CD4-positive, alpha-beta T cell treated with Interleukin-2 at 100 ng/mL for 4 hours (primary cell): ENCODE measurements around the gene F2RL3.

ENCODE experiments used
- DNase-seq: peaks from one replicate; pipeline ENCODE4 v3.0.0-alpha.2; 2020; ENCODE audit warnings: low spot score

The F2RL3 gene

DNA sequence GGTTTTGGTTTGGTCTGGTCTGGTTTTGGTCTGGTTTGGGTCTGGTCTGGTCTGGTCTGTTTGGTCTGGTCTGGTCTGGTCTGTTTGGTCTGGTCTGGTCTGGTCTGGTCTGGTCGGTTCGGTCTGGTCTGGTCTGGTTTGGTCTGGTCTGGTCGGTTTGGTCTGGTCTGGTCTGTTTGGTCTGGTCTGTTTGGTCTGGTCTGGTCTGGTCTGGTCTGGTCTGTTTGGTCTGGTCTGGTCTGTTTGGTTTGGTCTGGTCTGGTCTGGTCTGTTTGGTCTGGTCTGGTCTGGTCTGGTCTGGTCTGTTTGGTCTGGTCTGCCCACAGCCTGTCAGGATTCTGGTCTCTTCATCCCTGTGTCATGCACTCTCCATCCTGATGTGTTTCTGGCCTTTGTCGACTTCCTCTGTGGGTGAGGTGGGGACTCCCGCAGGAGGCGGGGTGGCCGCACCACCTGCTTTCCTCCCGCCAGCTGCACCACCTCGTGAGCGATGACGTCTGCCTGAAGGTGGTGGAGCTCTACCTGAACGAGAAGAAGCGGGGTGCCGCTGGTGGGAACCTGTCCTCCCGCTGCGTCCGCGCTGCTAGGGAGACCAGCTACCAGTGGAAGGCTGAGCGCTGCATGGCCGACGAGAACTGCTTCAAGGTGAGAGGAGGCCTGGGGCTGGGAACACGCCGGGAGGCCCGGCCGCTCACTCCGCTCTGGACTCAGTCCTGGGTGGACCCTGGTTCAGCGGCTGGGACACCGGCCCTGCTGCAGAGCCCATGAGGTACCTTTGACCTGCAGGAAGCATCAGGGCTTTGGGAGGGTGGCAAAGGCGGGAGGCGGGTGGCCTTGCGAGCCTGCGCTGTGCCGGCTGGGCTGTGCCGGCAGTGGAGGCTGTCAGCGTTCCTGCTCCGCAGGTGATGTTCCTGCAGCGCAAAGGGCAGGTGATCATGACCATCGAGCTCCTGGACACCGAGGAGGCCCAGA lies 12.9 kb upstream of the F2RL3 start:
- DNase-seq = no peak

DNA sequence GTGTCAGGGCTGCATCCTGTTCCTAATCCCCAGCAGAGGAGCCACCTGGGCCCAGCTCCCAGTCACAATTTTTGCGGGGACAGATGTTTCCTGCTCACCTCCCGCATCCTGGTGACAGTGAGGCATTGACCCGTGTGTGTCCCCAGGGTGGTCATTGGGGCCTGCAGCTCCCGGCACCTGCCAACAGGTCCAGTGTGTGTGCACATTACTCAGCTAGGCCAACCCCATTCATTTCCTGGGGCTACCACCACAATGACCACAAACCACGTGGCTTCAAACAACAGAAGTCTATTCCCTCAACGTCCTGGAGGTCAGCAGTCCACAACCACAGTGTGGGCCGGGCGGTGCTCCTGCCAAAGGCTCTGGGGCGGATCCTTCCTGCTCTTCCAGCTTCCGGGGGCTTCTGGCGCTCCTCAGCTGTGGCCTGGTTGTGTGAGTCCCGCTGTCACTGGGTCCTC lies 11.9 kb upstream of the F2RL3 start:
- DNase-seq = no peak

DNA sequence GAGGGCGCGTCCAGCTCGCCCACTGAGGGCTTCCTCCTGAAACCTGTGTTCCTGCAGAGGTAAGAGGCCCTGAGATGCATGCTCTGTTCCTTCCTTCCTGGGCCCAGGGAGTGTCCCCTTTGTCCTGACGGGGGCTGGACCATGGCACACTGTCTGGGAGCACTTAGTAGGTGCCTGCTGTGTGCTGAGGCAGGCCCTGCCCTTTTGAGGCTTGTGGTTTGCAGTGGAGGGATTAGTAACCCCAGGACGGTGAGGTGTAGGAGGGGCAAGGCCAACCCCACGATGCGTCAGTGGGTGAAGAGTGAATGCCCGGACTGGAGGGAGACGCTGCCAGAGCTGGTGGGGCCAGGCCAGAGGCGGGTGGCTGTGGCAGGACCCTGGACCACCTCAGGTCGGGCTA lies 11.2 kb upstream of the F2RL3 start:
- no peak for DNase-seq

DNA sequence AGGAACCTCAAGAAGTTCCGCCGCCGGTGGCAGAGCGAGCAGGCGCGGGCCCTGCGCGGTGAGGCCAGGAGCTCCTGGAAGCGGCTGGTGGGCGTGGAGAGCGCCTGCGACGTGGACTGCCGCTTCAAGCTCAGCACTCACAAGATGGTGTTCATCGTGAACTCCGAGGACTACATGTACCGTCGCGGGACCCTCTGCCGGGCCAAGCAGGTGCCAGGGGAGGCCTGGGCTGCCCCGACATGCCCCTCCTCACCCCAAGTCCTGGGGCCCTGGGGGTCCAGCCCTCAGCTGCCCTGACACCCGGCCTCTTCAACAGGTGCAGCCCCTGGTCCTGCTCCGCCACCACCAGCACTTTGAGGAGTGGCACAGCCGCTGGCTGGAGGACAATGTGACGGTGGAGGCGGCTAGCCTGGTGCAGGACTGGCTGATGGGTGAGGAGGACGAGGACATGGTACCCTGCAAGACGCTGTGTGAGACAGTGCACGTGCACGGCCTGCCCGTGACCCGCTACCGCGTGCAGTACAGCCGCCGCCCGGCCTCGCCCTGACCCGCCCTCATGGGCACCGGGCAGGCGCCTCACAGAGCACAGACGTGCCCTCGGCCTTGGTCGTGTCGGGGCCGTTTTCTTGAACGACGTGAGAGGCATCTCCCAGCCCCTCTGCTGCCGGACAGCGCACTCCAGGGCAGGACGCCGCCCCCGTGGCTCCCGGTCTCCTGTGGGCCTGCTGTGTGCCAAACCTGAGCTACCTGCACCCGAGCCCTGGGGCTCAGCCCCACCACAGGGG lies 10.4 kb upstream of the F2RL3 start:
- no peak for DNase-seq

DNA sequence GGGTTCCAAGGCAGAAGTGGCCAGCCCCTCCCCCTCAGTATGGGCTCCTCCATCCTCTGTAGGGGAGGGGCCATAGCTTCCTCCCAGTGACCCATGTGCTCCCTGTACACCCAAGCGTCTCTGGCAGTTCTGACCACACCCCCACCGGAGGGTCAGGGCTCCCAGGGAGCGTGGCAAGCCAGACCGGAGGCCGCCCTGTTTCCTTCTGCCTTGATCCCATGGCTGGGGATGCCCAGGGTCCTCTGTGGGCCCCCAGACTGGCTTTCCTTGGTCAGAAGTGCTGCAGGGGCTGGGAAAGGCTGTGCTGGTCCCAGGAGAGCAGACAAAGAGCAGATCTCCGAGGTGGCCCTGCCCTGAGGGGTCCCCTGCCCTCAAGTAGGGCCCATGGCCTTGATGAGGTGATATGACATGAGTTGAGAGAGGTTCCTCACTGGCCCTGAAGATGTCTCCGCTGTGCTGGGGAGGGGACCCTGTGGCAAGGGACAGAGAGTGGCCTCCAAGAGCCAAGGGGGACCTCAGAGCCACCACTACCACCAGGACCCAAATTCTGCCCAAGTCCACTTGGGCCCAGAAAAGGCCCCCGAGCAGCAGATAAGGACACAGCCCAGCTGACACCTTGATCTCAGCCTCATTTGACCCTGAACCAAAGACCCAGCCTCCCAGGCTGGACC lies 7.8 kb upstream of the F2RL3 start:
- no peak for DNase-seq

DNA sequence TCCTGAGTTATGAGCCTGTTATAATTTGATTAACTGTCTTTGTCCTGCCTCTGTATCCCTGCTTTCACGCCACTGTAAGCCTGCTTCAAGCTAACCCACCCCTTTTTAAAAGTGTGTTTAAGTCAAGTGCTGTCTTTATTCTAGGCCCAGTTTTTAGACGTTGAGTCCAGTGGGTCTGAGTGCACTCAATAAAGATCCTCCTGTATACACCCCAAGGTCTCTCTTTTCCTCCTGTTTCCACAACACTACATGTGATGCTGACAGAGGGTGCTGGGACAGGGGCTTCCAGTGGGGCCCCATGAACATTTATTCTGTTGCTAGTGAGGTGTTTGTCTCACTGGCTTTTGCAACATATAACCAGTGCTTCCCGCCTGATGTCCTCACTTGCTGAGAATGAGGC lies 6.7 kb upstream of the F2RL3 start:
- no peak for DNase-seq

DNA sequence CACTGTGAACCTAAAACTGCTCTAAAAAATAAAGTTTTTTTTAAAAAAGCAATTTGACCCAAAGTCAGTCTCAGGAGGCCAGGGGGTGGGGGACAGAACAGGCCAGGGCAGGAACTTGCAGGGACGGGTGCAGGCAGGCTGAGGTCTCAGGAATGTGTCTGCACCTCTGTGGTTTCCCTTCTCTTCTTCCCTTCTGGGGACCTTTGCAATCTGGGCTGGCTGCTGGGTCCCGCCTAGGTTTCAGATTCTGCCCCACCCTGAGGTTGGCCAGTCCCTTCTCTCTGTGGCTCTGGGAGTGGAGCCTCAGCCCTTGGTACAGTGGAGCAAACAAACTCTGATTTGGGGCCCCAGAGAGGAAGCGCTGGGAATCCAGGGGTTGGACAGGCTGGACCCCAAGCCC lies 5.3 kb upstream of the F2RL3 start:
- no peak for DNase-seq

DNA sequence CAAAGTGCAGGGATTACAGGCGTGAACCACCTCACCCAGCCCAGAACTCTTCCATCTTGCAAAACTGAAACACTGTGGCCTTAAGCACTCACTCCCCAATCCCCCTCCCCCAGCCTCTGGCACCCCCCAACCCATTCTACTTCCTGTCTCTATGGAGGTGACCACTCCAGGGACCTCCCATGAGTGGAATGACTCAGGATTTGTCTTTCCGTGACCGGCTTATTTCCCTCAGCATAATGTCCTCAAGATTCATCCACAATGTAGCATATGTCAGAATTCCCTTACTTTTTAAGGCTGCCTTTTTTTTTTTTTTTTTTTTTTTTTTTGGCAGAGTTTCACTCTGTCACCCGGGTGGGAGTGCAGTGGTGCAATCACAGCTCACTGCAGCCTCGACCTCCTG lies 3.6 kb upstream of the F2RL3 start:
- no peak for DNase-seq

DNA sequence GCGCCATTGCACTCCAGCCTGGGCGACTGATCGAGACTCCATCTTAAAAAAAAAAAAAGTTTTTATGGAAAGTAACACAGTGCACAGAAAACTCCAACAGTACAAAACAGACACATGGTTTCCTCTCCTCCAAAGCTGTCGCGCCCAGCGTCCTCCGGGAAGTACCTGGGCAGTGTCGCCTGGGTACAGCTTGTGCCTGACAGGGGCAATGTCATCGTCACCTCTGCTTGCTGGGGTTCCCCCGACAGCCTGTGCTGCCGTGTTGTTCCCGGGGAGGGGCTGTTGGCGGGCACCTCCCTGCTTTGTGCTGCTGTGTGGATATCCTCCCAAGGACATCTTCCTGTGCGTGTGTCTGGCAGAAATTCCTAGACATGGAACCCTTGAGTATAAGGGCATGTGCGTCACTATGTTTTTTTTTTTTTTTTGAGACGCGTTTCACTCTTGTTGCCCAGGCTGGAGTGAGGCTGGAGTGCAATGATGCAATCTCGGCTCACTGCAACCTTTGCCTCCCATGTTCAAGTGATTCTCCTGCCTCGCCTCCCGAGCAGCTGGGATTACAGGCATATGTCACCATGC lies 2.4 kb upstream of the F2RL3 start:
- no peak for DNase-seq

DNA sequence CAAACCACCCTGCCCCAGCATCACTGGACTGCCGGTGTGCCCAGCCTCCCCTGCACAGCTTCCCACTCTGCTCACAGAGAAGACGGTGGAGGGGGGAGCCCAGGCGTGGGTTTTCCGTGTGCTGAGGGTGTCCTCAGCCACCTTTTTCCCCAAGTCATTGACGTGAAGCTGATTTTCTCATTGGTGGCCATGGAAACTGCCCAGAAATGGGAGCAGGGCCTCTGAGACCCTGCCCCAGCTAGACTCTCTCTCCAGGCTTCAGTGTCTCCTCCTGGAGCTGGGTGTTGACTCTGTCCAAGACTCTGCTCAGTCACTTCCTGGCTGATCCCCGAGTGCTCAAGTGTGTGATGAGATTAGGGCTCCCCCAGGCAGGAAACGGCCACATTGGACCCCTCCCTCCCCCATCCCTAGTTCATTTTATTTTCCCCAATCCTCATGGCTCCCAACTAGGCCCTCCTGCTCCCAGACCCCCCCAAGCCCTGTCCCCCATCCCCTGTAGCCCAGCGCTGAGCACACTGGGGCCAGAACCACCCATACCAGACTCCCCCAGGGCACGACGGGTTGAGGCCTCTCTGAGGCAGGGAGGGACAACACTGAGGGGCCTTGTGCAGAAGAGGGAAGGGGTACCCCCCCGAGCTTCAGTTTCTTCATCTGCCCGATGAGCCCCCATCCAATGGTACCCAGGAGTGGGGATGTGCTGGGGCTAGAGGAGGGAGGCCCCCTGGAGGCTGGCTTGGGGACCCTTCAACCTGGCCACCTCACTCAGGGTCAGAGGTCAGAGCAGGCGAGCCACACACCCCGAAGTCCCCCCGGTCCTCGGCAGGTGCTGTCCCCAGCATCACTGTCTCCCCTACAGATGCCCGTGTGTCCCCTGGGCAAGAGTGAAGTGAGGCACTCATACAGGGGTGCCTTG lies 1.2 kb upstream of the F2RL3 start:
- no peak for DNase-seq

DNA sequence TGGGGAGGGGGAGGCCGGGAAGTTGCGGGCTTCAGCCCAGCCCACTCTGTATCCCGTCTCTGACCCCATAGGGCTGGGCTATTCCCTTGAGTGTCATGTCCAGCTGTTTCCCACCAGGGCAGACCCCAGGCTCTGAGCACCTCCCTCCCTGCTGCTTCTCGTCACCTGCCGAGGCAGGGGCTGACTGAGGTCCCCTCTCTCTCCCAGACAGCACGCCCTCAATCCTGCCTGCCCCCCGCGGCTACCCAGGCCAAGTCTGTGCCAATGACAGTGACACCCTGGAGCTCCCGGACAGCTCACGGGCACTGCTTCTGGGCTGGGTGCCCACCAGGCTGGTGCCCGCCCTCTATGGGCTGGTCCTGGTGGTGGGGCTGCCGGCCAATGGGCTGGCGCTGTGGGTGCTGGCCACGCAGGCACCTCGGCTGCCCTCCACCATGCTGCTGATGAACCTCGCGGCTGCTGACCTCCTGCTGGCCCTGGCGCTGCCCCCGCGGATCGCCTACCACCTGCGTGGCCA lies 625 bp downstream of the F2RL3 start:
- DNase-seq = no peak

DNA sequence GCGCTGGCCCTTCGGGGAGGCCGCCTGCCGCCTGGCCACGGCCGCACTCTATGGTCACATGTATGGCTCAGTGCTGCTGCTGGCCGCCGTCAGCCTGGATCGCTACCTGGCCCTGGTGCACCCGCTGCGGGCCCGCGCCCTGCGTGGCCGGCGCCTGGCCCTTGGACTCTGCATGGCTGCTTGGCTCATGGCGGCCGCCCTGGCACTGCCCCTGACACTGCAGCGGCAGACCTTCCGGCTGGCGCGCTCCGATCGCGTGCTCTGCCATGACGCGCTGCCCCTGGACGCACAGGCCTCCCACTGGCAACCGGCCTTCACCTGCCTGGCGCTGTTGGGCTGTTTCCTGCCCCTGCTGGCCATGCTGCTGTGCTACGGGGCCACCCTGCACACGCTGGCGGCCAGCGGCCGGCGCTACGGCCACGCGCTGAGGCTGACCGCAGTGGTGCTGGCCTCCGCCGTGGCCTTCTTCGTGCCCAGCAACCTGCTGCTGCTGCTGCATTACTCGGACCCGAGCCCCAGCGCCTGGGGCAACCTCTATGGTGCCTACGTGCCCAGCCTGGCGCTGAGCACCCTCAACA lies 1.2 kb downstream of the F2RL3 start:
- DNase-seq = no peak

DNA sequence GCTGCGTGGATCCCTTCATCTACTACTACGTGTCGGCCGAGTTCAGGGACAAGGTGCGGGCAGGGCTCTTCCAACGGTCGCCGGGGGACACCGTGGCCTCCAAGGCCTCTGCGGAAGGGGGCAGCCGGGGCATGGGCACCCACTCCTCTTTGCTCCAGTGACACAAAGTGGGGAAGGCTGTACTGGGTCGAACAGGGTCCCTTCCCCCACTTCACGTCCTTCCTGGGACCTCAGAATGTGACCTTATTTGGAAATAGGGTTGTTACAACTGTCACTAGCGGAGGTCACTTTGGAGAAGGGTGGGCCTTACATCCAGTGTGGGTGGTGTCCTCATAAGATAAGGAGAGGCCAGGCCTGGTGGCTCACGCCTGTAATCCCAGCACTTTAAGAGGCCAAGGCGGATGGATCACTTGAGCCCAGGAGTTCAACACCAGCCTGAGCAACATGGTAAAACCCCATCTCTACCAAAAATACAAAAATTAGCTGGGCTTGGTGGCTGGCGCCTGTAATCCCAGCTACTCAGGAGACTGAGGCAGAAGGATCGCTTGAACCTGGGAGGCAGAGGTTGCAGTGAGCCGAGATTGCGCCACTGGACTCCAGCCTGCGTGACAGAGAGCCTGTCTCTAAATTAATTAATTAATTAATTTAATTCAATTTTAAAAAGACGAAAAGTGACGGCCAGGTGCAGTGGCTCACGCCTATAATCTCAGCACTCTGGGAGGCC lies 1.8 kb downstream of the F2RL3 start:
- no peak for DNase-seq

DNA sequence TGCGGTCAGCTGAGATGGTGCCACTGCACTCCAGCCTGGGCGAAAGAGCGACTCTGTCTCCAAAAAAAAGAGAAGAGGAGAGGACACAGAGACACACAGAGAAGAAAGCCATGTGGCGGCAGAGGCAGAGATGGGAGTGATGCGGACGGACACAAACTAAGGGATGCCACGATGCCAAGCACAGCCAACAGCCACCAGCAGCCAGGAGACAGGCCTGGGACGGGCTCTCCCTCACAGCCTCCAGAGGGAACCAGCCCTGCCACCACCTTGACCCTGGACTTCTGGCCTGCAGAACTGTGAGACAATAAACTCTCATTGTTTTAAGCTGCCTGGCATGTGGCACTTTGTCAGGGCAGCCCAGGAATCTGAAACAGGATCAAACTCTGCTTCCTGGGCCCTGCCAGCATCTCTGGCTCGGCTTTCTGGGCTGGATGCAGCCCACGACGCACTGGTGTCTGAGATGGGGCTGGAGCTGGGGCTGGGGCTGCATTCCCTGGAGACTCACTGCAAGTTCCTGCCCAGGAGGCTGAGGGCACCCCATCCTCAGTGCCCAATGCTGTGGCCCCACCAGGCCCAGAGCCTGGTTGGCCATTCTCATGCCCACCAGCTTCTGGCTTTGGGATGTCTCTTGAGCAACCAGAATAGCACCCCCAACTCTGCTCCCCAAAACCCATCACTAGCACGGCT lies 3.0 kb downstream of the F2RL3 start:
- no peak for DNase-seq

DNA sequence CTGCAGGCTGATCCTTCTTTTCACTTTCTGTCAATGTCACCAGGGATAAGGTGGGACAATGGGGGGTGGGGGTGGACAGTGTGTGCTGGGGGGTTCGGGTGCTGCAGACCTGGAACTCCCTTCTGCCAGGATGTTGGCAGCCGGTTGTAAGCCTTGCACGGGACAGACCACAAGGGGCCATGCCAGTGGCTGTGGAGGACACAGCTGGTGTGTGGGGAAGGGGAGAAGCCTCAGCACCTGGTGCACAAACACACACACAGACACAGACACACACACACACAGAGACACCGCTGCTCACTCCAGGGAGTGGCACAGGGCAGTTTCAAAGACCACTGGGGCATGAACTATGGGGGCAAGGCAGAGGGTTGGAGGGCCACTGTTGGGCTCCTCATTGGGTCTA lies 3.6 kb downstream of the F2RL3 start:
- no peak for DNase-seq

DNA sequence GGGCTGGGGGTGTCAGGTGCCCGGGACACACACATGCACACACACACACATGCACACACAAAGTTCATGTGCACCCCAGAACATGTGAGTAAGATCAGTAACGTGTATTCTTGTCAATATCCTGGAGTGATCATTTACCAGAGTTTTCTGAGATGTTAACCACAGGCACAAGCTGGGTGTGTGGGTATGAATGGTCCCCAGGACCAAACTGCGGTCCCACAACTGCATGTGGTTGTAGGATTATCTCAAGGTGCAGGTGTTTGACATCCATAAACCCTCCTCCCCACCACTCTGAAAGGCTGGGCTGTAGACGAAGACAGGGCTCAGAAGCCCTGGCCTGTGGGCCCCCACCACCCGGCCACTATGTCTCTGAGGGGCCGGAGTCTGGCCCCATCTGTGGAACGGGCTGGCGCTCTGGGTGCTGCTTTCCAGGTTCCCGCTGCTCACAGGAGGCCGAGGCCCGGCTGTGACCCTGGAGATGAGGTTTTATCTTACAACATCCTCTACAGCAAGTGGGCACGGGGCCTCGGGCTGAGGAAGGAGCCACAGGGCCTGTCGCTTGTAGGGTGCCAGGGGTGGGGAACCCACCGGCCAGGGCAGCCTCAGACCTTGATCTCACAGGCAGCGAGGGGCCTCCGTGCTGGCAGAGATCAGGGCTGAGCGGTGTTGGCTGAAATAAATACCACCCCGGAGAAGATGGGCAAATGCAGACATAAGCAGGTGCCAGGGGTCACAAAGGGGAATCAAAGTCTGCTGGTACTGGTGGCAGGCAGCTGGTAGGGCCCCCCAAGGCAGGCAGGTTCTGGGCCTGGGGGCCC lies 4.3 kb downstream of the F2RL3 start:
- DNase-seq = no peak

DNA sequence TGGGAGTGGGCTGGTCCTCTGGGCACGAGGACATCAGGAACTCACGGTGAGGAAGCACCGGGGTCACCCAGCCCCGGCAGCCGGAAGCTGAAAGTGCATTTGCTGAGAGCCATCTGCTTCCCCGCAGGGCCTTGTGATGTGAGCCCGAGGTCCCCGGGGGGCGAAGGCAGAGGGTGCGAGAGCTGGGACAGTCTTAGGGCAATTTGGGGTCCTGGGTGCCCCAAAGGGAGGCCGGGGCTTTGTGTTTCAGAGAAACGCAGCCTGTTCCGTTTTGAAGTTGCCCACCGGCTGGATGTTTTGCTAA lies 4.8 kb downstream of the F2RL3 start:
- DNase-seq = no peak

DNA sequence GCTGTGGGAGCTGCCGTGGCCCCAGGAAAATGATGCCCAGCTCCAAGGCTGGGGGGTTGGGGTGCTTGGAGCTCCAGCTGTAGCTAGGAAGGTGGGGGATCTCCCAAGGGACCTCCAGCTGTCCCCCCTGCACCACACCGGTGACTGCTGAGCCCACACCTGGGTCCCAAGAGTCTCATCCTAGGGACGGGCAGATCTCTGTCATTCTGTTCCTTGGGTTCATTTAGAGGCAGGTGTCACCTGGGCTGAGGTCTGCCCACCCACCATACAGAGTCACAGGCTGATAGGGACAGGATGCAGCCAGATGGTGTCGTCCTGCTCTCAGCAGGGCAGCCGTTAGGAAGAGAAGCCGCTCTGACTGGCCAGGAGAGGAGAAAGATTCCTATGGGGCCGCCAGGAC lies 5.3 kb downstream of the F2RL3 start:
- DNase-seq = no peak
